ENCODE measurements around the gene GULP1. TPM values are rescaled to one million over a fixed set of nuclear protein-coding genes. Genes with fewer than 3 reads are reported as not detected.

GULP1 gene
- total RNA-seq, 4 donors from 2014 or later = 13.4 to 20.0 (median 17.3) TPM

GRCh38 chr2:188440849-188441248, 149.2 kb downstream of the GULP1 start:
- no peak overlapping the region for H3K4me3 ChIP-seq (ENCODE audit: low read depth, poor library complexity, severe bottlenecking)
- 77 to 85% methylated on average over 3 of the region's 3 CpGs for WGBS, 2 donors
- intact Hi-C loops (cut with DNase I; ENCODE audit: low total_unique reads) = no loop called here

GRCh38 chr2:188441288-188441947, 149.7 kb downstream of the GULP1 start:
- intact Hi-C loops (cut with DNase I; ENCODE audit: low total_unique reads) = no loop called here
- DNase-seq (ENCODE audit: low spot score in 2 of 2) = no peak
- TF ChIP-seq CTCF (IDR thresholded peaks at IDR 0.05) (no peak), POLR2A (IDR thresholded peaks at IDR 0.05) (no peak)
- 88% methylated on average over 1 of the region's 1 CpG for WGBS, 2 donors
- H3K4me3 ChIP-seq (ENCODE audit: low read depth, poor library complexity, severe bottlenecking) = no peak overlapping the region

More at GRCh38 chr2:188440849-188441248, 149.2 kb downstream of the GULP1 start:
- DNase-seq (ENCODE audit: low spot score in 2 of 2) = no peak
- TF ChIP-seq POLR2A (IDR thresholded peaks at IDR 0.05) (no peak), CTCF (IDR thresholded peaks at IDR 0.05) (no peak)

- TF ChIP-seq POLR2A (IDR thresholded peaks at IDR 0.05) = no peak
- TF ChIP-seq CTCF (IDR thresholded peaks at IDR 0.05) = no peak
- H3K4me3 ChIP-seq (ENCODE audit: low read depth, poor library complexity, severe bottlenecking) = no peak overlapping the region
- intact Hi-C loops (cut with DNase I; ENCODE audit: low total_unique reads) = no loop called here
- WGBS, 2 donors = 88 to 89% methylated on average over 3 of the region's 3 CpGs
- DNase-seq (ENCODE audit: low spot score in 2 of 2) = no peak
Observed at GRCh38 chr2:188443207-188443606, 151.5 kb downstream of the GULP1 start.

- intact Hi-C loops (cut with DNase I; ENCODE audit: low total_unique reads) = no loop called here
- H3K4me3 ChIP-seq (ENCODE audit: low read depth, poor library complexity, severe bottlenecking) = no peak overlapping the region
- 81 to 93% methylated on average over 3 of the region's 3 CpGs for WGBS, 2 donors
- TF ChIP-seq POLR2A (IDR thresholded peaks at IDR 0.05) (no peak), CTCF (IDR thresholded peaks at IDR 0.05) (no peak)
- DNase-seq (ENCODE audit: low spot score in 2 of 2) = no peak
Observed at GRCh38 chr2:188444106-188444835, 152.6 kb downstream of the GULP1 start.

- no peak for DNase-seq (ENCODE audit: low spot score in 2 of 2)
- WGBS, 2 donors = 94 to 95% methylated on average over 1 of the region's 1 CpG
- intact Hi-C loops (cut with DNase I; ENCODE audit: low total_unique reads) = no loop called here
- TF ChIP-seq POLR2A (IDR thresholded peaks at IDR 0.05) = no peak
- no peak for TF ChIP-seq CTCF (IDR thresholded peaks at IDR 0.05)
- no peak overlapping the region for H3K4me3 ChIP-seq (ENCODE audit: low read depth, poor library complexity, severe bottlenecking)
Observed at GRCh38 chr2:188449561-188449960, 157.9 kb downstream of the GULP1 start.
